SU-DHL-6 (cell line): Measurements from ENCODE around the gene MRPS27.

Source experiments
- H2AFZ ChIP-seq: fragments of 200-600 bp; sonication (generic); 2 replicates; pipeline ENCODE4 v1.6.1; 2014; ENCODE audit warnings: low read depth, mild to moderate bottlenecking, moderate library complexity, mixed read lengths, antibody characterized with exemption, low read length; ENCODE audit not compliant: severe bottlenecking
- H3F3A ChIP-seq: fragments of 200-600 bp; shearing (Covaris generic); 2 replicates; pipeline ENCODE4 v1.6.0; 2016; ENCODE audit warnings: antibody characterized with exemption, mild to moderate bottlenecking; ENCODE audit not compliant: insufficient read depth
- H3K27ac ChIP-seq: fragments of 200-600 bp; sonication (generic); 2 replicates; pipeline ENCODE4 v1.5.1; 2016; ENCODE audit warnings: low read depth, mild to moderate bottlenecking, low read length, moderate library complexity, mixed read lengths
- H3K27me3 ChIP-seq: fragments of 200-600 bp; sonication (generic), shearing (Covaris generic); 2 replicates; pipeline ENCODE4 v1.6.0; 2014; ENCODE audit warnings: mild to moderate bottlenecking, low read length
- H3K36me3 ChIP-seq: fragments of 200-600 bp; sonication (generic); 2 replicates; pipeline ENCODE4 v1.6.1; 2014; ENCODE audit warnings: mild to moderate bottlenecking, low read length, mixed read lengths
- H3K4me2 ChIP-seq: fragments of 300-600, 200-600 bp; shearing (Covaris generic), sonication (generic); 2 replicates; pipeline ENCODE4 v1.6.0; 2014; ENCODE audit warnings: low read length, low read depth, mild to moderate bottlenecking; ENCODE audit not compliant: poor library complexity, severe bottlenecking
- H3K4me3 ChIP-seq: fragments of 200-600 bp; sonication (generic); 2 replicates; pipeline ENCODE4 v1.5.1; 2014; ENCODE audit warnings: antibody characterized with exemption, low read length, mild to moderate bottlenecking, mixed read lengths; ENCODE audit not compliant: insufficient read depth, poor library complexity, severe bottlenecking
- H3K79me2 ChIP-seq: fragments of 200-600 bp; sonication (generic); 2 replicates; pipeline ENCODE4 v1.6.1; 2014; ENCODE audit warnings: mild to moderate bottlenecking, low read length, moderate library complexity; ENCODE audit not compliant: insufficient read depth
- H3K9ac ChIP-seq: fragments of 200-600 bp; sonication (generic); 2 replicates; pipeline ENCODE4 v1.7.0; 2014; ENCODE audit warnings: mild to moderate bottlenecking, low read length
- H3K9me2 ChIP-seq: fragments of 200-600 bp; sonication (generic); replicated peaks from 2 replicates; pipeline ENCODE4 v1.6.1; 2014; ENCODE audit warnings: low read length; ENCODE audit not compliant: insufficient read depth
- H3K9me3 ChIP-seq: fragments of 200-600 bp; sonication (generic); 2 replicates; pipeline ENCODE4 v1.6.1; 2014; ENCODE audit warnings: low read length, mixed read lengths; ENCODE audit not compliant: insufficient read depth
- H4K20me1 ChIP-seq: fragments of 200-600 bp; sonication (generic); 2 replicates; pipeline ENCODE4 v1.6.1; 2014; ENCODE audit warnings: low read depth, mild to moderate bottlenecking, antibody characterized with exemption, low read length, moderate library complexity, mixed read lengths
- CTCF ChIP-seq: fragments of 200-600 bp; sonication (generic); IDR thresholded peaks from one replicate; pipeline ENCODE4 v1.5.1; 2017; ENCODE audit warnings: antibody characterized with exemption, mild to moderate bottlenecking, low read length, moderate library complexity; ENCODE audit not compliant: insufficient read depth, poor library complexity, severe bottlenecking
- EZH2phosphoT487 ChIP-seq: fragments of 200-600 bp; sonication (generic), shearing (Covaris generic); conservative IDR thresholded peaks from 2 replicates; pipeline ENCODE4 v1.6.1; 2018; ENCODE audit warnings: mild to moderate bottlenecking, antibody characterized with exemption, low read length, moderate library complexity, mixed read lengths

MRPS27 gene

GRCh38 chr5:72346398-72346797 lies 26.4 kb upstream of the MRPS27 start:
- Histone ChIP-seq H3K27ac (no peak overlapping the region), H3K79me2 (no peaks in the 10 kb centered on the region), H2AFZ (no peak overlapping the region), H3K9me3 (no peaks in the 10 kb centered on the region), H3K4me3 (no peak overlapping the region), H4K20me1 (no peaks in the 10 kb centered on the region), H3K9me2 (no peaks in the 10 kb centered on the region), H3K36me3 (peaks cover 2% of the 10 kb centered on the region; the same call in 1 of the 2 replicates), H3K27me3 (no peaks in the 10 kb centered on the region), H3K9ac (no peak overlapping the region), H3F3A (no peaks in the 10 kb centered on the region), H3K4me2 (no peak overlapping the region)
- TF ChIP-seq CTCF (no peak), EZH2phosphoT487 (no peak)

- Histone ChIP-seq H2AFZ (no peak overlapping the region), H4K20me1 (no peaks in the 10 kb centered on the region), H3K36me3 (peaks cover 20% of the 10 kb centered on the region; the same call in 1 of the 2 replicates), H3K79me2 (no peaks in the 10 kb centered on the region), H3K27me3 (no peaks in the 10 kb centered on the region), H3K9ac (no peak overlapping the region), H3K9me2 (no peaks in the 10 kb centered on the region), H3K4me3 (no peak overlapping the region), H3K27ac (no peak overlapping the region), H3K4me2 (no peak overlapping the region), H3F3A (no peaks in the 10 kb centered on the region), H3K9me3 (no peaks in the 10 kb centered on the region)
- TF ChIP-seq EZH2phosphoT487 (no peak), CTCF (no peak)
These were observed 18.7 kb upstream of the MRPS27 start for GRCh38 chr5:72338689-72339209.

- no peaks in the 10 kb centered on the region for H3F3A ChIP-seq
These were observed 17.1 kb upstream of the MRPS27 start for GRCh38 chr5:72337159-72337558.

More at GRCh38 chr5:72337159-72337558, 17.1 kb upstream of the MRPS27 start:
- H3K27ac ChIP-seq: no peak overlapping the region
- no peak overlapping the region for H3K4me2 ChIP-seq
- no peaks in the 10 kb centered on the region for H3K27me3 ChIP-seq
- H2AFZ ChIP-seq: no peak overlapping the region
- no peak overlapping the region for H3K9ac ChIP-seq
- peaks cover 19% of the 10 kb centered on the region; the same call in 1 of the 2 replicates for H3K36me3 ChIP-seq
- H3K9me2 ChIP-seq: no peaks in the 10 kb centered on the region
- no peaks in the 10 kb centered on the region for H4K20me1 ChIP-seq
- no peak overlapping the region for H3K4me3 ChIP-seq
- TF ChIP-seq CTCF: no peak
- no peak for TF ChIP-seq EZH2phosphoT487
- no peaks in the 10 kb centered on the region for H3K9me3 ChIP-seq
- H3K79me2 ChIP-seq: no peaks in the 10 kb centered on the region
